Measurements from ENCODE around the gene OR9A2.

GRCh38 chr7:143050931-143051330 is 24.0 kb upstream of the OR9A2 start:
- no peak for TF ChIP-seq CTCF (conservative IDR thresholded peaks at IDR 0.05)
- no peak for TF ChIP-seq EZH2 (IDR thresholded peaks at IDR 0.05; ENCODE audit: low read depth)
